Liver (tissue), 9 donors: ENCODE measurements around the gene KIAA1217. TPM values are rescaled to one million over a fixed set of nuclear protein-coding genes. Genes with fewer than 3 reads are reported as not detected.

Experiments
- DNase-seq: peaks from one replicate; pipeline ENCODE4 v3.0.0-alpha.2; 2017; ENCODE audit warnings: low spot score
- H3K27ac ChIP-seq, 2 donors: one replicate each; pipeline ENCODE4 v1.7.0; 2013; ENCODE audit warnings: inconsistent platforms in 2 of 2, low read length in 2 of 2, control low read depth in 1 of 2, low read depth in 1 of 2, mild to moderate bottlenecking in 1 of 2
- H3K27me3 ChIP-seq, 4 donors: one replicate each; pipeline versions ENCODE4 v1.6.1 to v1.7.0; 2013; ENCODE audit warnings: low read length in 3 of 4, inconsistent platforms in 1 of 4, mild to moderate bottlenecking in 1 of 4, moderate library complexity in 1 of 4; ENCODE audit not compliant: control insufficient read depth in 4 of 4, insufficient read depth in 4 of 4
- H3K36me3 ChIP-seq, 4 donors: one replicate each; pipeline versions ENCODE4 v1.6.1 to v1.7.0; 2013; ENCODE audit warnings: low read length in 3 of 4, mild to moderate bottlenecking in 3 of 4, low read depth in 1 of 4, moderate library complexity in 1 of 4; ENCODE audit not compliant: control insufficient read depth in 4 of 4, insufficient read depth in 3 of 4
- H3K4me1 ChIP-seq, 4 donors: one replicate each; pipeline versions ENCODE4 v1.6.1 to v1.7.0; 2013; ENCODE audit warnings: low read length in 3 of 4, mild to moderate bottlenecking in 3 of 4, moderate library complexity in 1 of 4; ENCODE audit not compliant: control insufficient read depth in 4 of 4, insufficient read depth in 4 of 4
- H3K4me3 ChIP-seq, 3 donors: one replicate each; pipeline versions ENCODE4 v1.6.1 to v1.7.0; 2013; ENCODE audit warnings: low read length in 3 of 3, control low read depth in 1 of 3, low read depth in 1 of 3, mild to moderate bottlenecking in 1 of 3
- H3K9ac ChIP-seq, 2 donors: one replicate each; pipeline ENCODE4 v1.7.0; 2013; ENCODE audit warnings: low read length in 2 of 2, mild to moderate bottlenecking in 2 of 2, moderate library complexity in 2 of 2, control low read depth in 1 of 2, low read depth in 1 of 2
- H3K9me3 ChIP-seq, 4 donors: one replicate each; pipeline versions ENCODE4 v1.6.1 to v1.7.0; 2013; ENCODE audit warnings: low read length in 3 of 4; ENCODE audit not compliant: control insufficient read depth in 4 of 4
- CTCF ChIP-seq: fragments of 150-350 bp; IDR thresholded peaks from 2 replicates; pipeline ENCODE4 v1.5.1; 2017; ENCODE audit warnings: improper control_type of control experiment, low read depth, low read length; ENCODE audit not compliant: missing input control
- EGR1 ChIP-seq, 2 donors: IDR thresholded peaks; 2 replicates each; pipeline ENCODE4 v1.6.1; 2016 to 2018; ENCODE audit warnings: antibody characterized with exemption in 2 of 2, low read depth in 2 of 2
- FOXA1 ChIP-seq: IDR thresholded peaks from 2 replicates; pipeline ENCODE4 v1.6.1; 2016; ENCODE audit warnings: antibody characterized with exemption
- FOXA2 ChIP-seq: IDR thresholded peaks from 2 replicates; pipeline ENCODE4 v1.6.1; 2016; ENCODE audit warnings: antibody characterized with exemption
- GABPA ChIP-seq, 2 donors: IDR thresholded peaks in 1 of 2; conservative IDR thresholded peaks in 1 of 2; 2 replicates each; pipeline ENCODE4 v1.6.1; 2016; ENCODE audit warnings: antibody characterized with exemption in 2 of 2, mild to moderate bottlenecking in 1 of 2, moderate library complexity in 1 of 2
- HNF4A ChIP-seq, 2 donors: conservative IDR thresholded peaks; 2 replicates each; pipeline ENCODE4 v1.6.1; 2016; ENCODE audit warnings: antibody characterized with exemption in 2 of 2, mild to moderate bottlenecking in 2 of 2
- HNF4G ChIP-seq: IDR thresholded peaks from 2 replicates; pipeline ENCODE4 v1.6.1; 2016; ENCODE audit warnings: antibody characterized with exemption
- JUND ChIP-seq, 2 donors: IDR thresholded peaks; 2 replicates each; pipeline ENCODE4 v1.6.1; 2016; ENCODE audit warnings: antibody characterized with exemption in 2 of 2
- MAX ChIP-seq: IDR thresholded peaks from 2 replicates; pipeline ENCODE4 v1.6.1; 2016; ENCODE audit warnings: antibody characterized with exemption
- NR2F2 ChIP-seq: IDR thresholded peaks from 2 replicates; pipeline ENCODE4 v1.6.1; 2016; ENCODE audit warnings: antibody characterized with exemption
- RAD21 ChIP-seq, 2 donors: IDR thresholded peaks; 2 replicates each; pipeline ENCODE4 v1.6.1; 2016; ENCODE audit warnings: antibody characterized with exemption in 2 of 2, mild to moderate bottlenecking in 2 of 2
- RXRA ChIP-seq, 2 donors: IDR thresholded peaks; 2 replicates each; pipeline ENCODE4 v1.6.1; 2017 to 2018; ENCODE audit warnings: antibody characterized with exemption in 2 of 2, mild to moderate bottlenecking in 1 of 2
- SP1 ChIP-seq: IDR thresholded peaks from 2 replicates; pipeline ENCODE4 v1.6.1; 2018; ENCODE audit warnings: antibody characterized with exemption, mild to moderate bottlenecking
- TAF1 ChIP-seq: conservative IDR thresholded peaks from 2 replicates; pipeline ENCODE4 v1.6.1; 2016; ENCODE audit warnings: antibody characterized with exemption, mild to moderate bottlenecking
- YY1 ChIP-seq: IDR thresholded peaks from 2 replicates; pipeline ENCODE4 v1.6.1; 2016; ENCODE audit warnings: antibody characterized with exemption, mild to moderate bottlenecking
- ZBTB33 ChIP-seq: IDR thresholded peaks from 2 replicates; pipeline ENCODE4 v1.6.1; 2016; ENCODE audit warnings: antibody characterized with exemption
- WGBS: extraction: QIAGEN DNeasy Blood & Tissue Kit; methylation state at CpG from one replicate; pipeline ENCODE4 v1.1.7; 2013; 5-methylcytosine and 5-hydroxymethylcytosine counted together
- polyA plus RNA-seq, 2 donors: library from polyadenylated mRNA; stranded (reverse) in 1 of 2; unstranded in 1 of 2; fragments of 200-250 nt in 1 of 2; fragments of >200 nt in 1 of 2; fragmentation: Nextera tagmentation in 1 of 2; extraction: Ambion mirVana in 1 of 2; gene quantifications; one replicate each; pipeline versions ENCODE4 v1.2.1 to v1.2.3, GENCODE V29; 2013 to 2015
- total RNA-seq, 2 donors: library from RNA; depleted of rRNA; stranded (reverse); fragments of >200 nt; gene quantifications; one replicate each; pipeline ENCODE4 v1.2.3, GENCODE V29; 2014
- TF ChIP-seq, protein P1 (sequence below): IDR thresholded peaks from 2 replicates; pipeline ENCODE4 v1.6.1; 2016; ENCODE audit warnings: antibody characterized with exemption
- TF ChIP-seq, protein P2 (sequence below): IDR thresholded peaks from 2 replicates; pipeline ENCODE4 v1.6.1; 2016; ENCODE audit warnings: antibody characterized with exemption, mild to moderate bottlenecking
- donor health status: healthy.
- donor health status: healthy.
- donor health status: healthy.
- donor health status: healthy.
- donor health status: healthy.

KIAA1217 gene
- total and polyA plus RNA-seq, 4 donors, result 4.5 to 12.8 (median 6.8) TPM

- H3K9ac ChIP-seq, result no peak overlapping the region
- WGBS, result 82% methylated on average over 8 of the region's 8 CpGs
- H3K27ac ChIP-seq, result no peak overlapping the region
- no peaks in the 10 kb centered on the region for H3K27me3 ChIP-seq
- no peaks in the 10 kb centered on the region for H3K9me3 ChIP-seq
- peaks cover 0 to 17% (median 11%) of the 10 kb centered on the region in 4 donors for H3K36me3 ChIP-seq
- peaks cover 0 to 7% (median 4%) of the 10 kb centered on the region in 4 donors for H3K4me1 ChIP-seq
- H3K4me3 ChIP-seq, result no peak overlapping the region
- no peak for TF ChIP-seq HNF4G
- DNase-seq, result no peak
Measured at GRCh38 chr10:24494236-24494635, 285.3 kb downstream of the KIAA1217 start.

DNA sequence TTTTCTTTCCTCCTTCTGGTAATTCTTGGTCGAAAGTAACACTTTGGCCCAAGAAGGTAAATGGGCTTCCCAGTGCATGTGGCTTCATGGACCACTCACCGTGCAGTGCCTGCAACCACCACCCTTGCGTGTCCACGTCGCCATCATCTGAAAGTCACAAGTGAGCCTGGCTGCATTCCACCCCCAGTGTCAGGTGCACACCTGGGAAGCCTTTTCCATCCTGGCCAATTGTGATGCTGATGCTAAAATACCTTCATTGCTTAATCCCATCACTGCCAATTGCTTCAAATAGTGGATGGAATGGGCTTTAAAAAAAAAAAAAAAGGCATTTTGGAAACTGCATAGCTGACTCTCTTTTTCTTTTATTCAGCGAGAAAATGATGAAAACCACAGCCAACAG is 285.8 kb downstream of the KIAA1217 start:
- H3K27ac ChIP-seq, result no peak overlapping the region
- H3K36me3 ChIP-seq, result peaks cover 0 to 16% (median 11%) of the 10 kb centered on the region in 4 donors
- no peak for TF ChIP-seq TAF1
- TF ChIP-seq NR2F2, result no peak
- no peak for TF ChIP-seq ZBTB33
- TF ChIP-seq HNF4G, result no peak
- TF ChIP-seq HNF4A (conservative IDR thresholded peaks at IDR 0.05), result no peak
- TF ChIP-seq, protein P1, sequence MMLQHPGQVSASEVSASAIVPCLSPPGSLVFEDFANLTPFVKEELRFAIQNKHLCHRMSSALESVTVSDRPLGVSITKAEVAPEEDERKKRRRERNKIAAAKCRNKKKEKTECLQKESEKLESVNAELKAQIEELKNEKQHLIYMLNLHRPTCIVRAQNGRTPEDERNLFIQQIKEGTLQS, result no peak
- TF ChIP-seq GABPA (IDR thresholded peaks at IDR 0.05 in 1 of 2, conservative IDR thresholded peaks at IDR 0.05 in 1 of 2), result no peak
- no peak for TF ChIP-seq RAD21 (IDR thresholded peaks at IDR 0.05)
- no peak for TF ChIP-seq CTCF
- TF ChIP-seq, protein P2, sequence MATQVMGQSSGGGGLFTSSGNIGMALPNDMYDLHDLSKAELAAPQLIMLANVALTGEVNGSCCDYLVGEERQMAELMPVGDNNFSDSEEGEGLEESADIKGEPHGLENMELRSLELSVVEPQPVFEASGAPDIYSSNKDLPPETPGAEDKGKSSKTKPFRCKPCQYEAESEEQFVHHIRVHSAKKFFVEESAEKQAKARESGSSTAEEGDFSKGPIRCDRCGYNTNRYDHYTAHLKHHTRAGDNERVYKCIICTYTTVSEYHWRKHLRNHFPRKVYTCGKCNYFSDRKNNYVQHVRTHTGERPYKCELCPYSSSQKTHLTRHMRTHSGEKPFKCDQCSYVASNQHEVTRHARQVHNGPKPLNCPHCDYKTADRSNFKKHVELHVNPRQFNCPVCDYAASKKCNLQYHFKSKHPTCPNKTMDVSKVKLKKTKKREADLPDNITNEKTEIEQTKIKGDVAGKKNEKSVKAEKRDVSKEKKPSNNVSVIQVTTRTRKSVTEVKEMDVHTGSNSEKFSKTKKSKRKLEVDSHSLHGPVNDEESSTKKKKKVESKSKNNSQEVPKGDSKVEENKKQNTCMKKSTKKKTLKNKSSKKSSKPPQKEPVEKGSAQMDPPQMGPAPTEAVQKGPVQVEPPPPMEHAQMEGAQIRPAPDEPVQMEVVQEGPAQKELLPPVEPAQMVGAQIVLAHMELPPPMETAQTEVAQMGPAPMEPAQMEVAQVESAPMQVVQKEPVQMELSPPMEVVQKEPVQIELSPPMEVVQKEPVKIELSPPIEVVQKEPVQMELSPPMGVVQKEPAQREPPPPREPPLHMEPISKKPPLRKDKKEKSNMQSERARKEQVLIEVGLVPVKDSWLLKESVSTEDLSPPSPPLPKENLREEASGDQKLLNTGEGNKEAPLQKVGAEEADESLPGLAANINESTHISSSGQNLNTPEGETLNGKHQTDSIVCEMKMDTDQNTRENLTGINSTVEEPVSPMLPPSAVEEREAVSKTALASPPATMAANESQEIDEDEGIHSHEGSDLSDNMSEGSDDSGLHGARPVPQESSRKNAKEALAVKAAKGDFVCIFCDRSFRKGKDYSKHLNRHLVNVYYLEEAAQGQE, result no peak
- no peak for TF ChIP-seq FOXA2
- TF ChIP-seq EGR1 (IDR thresholded peaks at IDR 0.05; ENCODE audit: low read depth in 2 of 2), result no peak
- TF ChIP-seq JUND (IDR thresholded peaks at IDR 0.05), result no peak
- TF ChIP-seq SP1, result no peak
- no peak for TF ChIP-seq MAX
- no peak for TF ChIP-seq FOXA1
- TF ChIP-seq RXRA (IDR thresholded peaks at IDR 0.05), result no peak
- TF ChIP-seq YY1, result no peak
- no peak for DNase-seq
- H3K4me3 ChIP-seq, result no peak overlapping the region
- H3K27me3 ChIP-seq, result no peaks in the 10 kb centered on the region
- 96% methylated on average over 6 of the region's 6 CpGs for WGBS
- no peak overlapping the region for H3K9ac ChIP-seq
- no peaks in the 10 kb centered on the region for H3K9me3 ChIP-seq
- peaks cover 0 to 7% (median 4%) of the 10 kb centered on the region in 4 donors for H3K4me1 ChIP-seq
